ENCODE results near the gene DGKZ.

DGKZ gene

GRCh38 chr11:46345131-46345597 lies 2.1 kb upstream of the DGKZ start:
- TF ChIP-seq CTCF (IDR thresholded peaks at IDR 0.05; ENCODE audit: low read length, missing control alignments) = no peak
- DNase-seq (ENCODE audit: low read depth) = no peak
- no peak overlapping the region for H3K4me3 ChIP-seq (replicated peaks; ENCODE audit: low read depth, low read length)

GRCh38 chr11:46345881-46346484 lies 1.3 kb upstream of the DGKZ start:
- no peak for TF ChIP-seq CTCF (IDR thresholded peaks at IDR 0.05; ENCODE audit: low read length, missing control alignments)
- no peak overlapping the region for H3K4me3 ChIP-seq (replicated peaks; ENCODE audit: low read depth, low read length)
- DNase-seq (ENCODE audit: low read depth) = no peak

DNA sequence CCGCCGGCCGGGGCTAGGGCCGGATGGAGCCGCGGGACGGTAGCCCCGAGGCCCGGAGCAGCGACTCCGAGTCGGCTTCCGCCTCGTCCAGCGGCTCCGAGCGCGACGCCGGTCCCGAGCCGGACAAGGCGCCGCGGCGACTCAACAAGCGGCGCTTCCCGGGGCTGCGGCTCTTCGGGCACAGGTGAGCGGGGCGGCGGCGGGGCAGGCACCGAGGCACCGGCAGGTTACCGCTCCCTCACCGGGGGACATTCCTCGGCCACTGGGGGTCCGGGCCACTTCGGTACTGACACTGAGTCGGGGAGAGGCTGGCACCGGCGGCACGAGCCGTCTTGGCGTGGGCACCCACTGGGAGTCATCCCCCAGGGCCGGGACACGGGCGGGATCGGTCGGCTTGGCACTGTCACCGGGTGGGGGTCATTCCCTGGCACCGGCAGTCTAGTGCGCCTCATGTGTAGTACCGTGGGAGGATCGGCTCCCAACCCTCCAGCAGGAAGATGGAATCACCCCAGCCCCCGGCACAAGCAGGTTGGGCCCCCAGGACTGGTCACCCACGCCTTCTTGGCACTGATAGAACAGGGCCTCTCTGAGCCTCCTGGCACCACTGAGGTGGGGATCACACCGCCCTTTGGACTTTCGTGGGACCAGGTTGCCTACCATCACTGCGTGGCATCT lies 511 bp downstream of the DGKZ start:
- peak overlapping the region; percentile 79 for H3K4me3 ChIP-seq (replicated peaks; ENCODE audit: low read depth, low read length)
- DNase-seq (ENCODE audit: low read depth) = no peak
- TF ChIP-seq CTCF (IDR thresholded peaks at IDR 0.05; ENCODE audit: low read length, missing control alignments) = no peak

DNA sequence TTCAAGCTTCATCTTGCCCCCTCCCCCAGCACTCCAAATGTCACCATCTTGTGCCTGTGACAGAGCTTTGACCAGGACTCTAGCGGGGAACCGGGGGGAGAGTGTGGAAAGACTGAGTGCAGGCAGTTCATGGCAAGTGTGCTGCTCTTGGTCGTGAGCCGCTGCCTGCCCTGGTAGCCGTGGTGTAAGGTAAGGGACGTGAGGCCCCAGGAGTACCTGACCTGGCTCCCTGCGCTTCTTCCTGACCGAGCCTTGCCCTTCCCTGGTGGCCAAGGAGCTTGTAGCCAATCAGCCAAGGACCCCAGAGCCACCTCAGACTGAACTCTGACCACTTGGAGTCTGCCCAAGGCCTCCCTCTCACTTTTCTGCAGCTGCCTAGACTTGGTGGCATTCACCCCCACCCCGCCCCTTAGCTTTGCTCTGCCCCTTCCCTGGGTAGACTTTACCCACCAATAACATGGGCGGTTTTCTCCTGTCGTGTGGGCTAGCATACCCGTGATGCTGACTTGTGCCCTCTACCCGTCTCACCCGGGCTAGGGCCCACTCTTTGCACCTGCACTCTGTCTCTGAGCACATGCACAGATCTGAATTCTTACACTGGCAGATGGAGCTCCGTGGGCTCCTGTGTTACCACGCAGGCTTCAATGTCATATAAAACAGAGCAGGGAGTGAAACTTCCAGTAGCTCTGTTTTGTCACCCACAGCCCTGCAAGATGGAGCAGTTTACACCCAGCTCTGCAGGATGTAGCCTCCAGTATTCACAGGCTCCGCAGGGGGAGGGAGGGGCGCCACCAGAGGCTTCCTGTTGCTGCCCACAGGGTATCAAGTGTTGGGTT lies 1.5 kb downstream of the DGKZ start:
- no peak for DNase-seq (ENCODE audit: low read depth)
- H3K4me3 ChIP-seq (replicated peaks; ENCODE audit: low read depth, low read length) = peak overlapping the region; percentile 79

GRCh38 chr11:46350695-46351094 lies 3.4 kb downstream of the DGKZ start:
- no peak for TF ChIP-seq CTCF (IDR thresholded peaks at IDR 0.05; ENCODE audit: low read length, missing control alignments)
- no peak overlapping the region for H3K4me3 ChIP-seq (replicated peaks; ENCODE audit: low read depth, low read length)
- DNase-seq (ENCODE audit: low read depth) = no peak

More for the DNA sequence above, 1.5 kb downstream of the DGKZ start:
- TF ChIP-seq CTCF (IDR thresholded peaks at IDR 0.05; ENCODE audit: low read length, missing control alignments) = no peak

DNA sequence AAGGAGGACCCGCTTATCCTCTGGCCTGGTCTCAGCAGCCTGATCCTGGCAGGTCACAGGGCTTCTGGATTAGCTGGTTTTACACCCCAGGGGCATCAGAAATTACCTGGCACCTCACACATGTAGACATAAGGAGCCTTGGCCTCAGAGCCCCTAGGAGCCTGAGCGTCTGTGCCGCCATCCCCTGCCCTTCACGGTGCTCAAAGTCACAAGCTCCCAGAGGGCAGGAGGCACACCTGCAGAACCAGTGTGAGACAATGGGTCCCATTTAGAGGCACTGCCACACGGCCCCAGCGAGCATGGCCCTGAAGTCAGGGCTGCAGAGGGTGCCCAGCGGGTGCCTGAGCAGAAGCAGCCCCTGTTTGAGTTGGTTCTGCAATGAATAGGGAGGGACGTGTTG lies 3.9 kb downstream of the DGKZ start:
- no peak for DNase-seq (ENCODE audit: low read depth)
- no peak overlapping the region for H3K4me3 ChIP-seq (replicated peaks; ENCODE audit: low read depth, low read length)
- TF ChIP-seq CTCF (IDR thresholded peaks at IDR 0.05; ENCODE audit: low read length, missing control alignments) = no peak

Measured in fibroblast of pulmonary artery (primary cell).